ENCODE data around the gene GRAMD2A.

DNA sequence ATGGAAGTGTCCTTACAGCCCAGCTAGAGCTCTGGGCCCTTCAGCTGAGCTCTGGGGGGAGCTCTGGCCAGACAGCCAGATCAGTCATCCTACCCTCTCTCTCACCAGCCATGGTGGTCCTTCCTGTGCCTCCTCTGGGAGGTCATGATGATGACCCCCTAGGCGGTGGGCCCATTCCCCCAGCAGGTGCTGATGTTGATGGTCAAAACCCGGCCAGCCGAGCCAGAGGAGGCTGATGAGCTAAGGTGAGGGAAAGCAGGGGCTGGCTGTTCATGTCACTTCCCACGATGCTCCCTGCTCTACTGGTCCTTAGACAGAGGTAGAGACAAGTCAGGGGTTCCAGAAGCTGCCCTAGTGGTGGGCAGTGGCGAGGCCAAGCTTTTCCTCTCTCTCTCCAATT, 35.0 kb downstream of the GRAMD2A start:
- TF ChIP-seq POLR2A (IDR thresholded peaks at IDR 0.05) (no peak), POLR2AphosphoS5 (IDR thresholded peaks at IDR 0.05) (no peak)
- TF ChIP-seq, protein P1, sequence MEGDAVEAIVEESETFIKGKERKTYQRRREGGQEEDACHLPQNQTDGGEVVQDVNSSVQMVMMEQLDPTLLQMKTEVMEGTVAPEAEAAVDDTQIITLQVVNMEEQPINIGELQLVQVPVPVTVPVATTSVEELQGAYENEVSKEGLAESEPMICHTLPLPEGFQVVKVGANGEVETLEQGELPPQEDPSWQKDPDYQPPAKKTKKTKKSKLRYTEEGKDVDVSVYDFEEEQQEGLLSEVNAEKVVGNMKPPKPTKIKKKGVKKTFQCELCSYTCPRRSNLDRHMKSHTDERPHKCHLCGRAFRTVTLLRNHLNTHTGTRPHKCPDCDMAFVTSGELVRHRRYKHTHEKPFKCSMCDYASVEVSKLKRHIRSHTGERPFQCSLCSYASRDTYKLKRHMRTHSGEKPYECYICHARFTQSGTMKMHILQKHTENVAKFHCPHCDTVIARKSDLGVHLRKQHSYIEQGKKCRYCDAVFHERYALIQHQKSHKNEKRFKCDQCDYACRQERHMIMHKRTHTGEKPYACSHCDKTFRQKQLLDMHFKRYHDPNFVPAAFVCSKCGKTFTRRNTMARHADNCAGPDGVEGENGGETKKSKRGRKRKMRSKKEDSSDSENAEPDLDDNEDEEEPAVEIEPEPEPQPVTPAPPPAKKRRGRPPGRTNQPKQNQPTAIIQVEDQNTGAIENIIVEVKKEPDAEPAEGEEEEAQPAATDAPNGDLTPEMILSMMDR (IDR thresholded peaks at IDR 0.05): no peak

All from upper lobe of left lung (tissue), 4 donors.